Right kidney (tissue), 1 donor: ENCODE results near the gene CTDSP1.
A peak's percentile ranks its signal among the peaks of the same experiment; 100 is the strongest.

Experiments
- DNase-seq: peaks from one replicate; pipeline ENCODE4 v3.0.0-alpha.2; 2016

Gene CTDSP1

GRCh38 chr2:218381916-218382366, 17.7 kb upstream of the CTDSP1 start, which contains the start of gene SLC11A1:
TSS of gene SLC11A1 (plus strand) at chr2:218382273. CDS start at chr2:218382369, 96 bp downstream.
- no peak for DNase-seq

DNA sequence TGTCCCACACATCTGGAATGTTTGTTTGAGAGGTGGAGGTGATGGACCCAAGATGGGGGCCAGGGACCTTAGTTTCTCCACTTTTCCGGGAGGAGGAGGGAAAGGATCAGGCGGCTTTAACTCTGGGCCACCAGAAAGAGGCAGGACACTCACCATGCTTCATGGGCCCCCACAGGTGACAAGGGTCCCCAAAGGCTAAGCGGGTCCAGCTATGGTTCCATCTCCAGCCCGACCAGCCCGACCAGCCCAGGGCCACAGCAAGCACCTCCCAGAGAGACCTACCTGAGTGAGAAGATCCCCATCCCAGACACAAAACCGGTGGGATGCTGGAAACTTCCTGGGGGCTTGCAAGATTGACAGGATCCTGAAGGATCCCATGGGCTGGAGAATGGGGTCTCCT, 16.9 kb upstream of the CTDSP1 start:
- no peak for DNase-seq

DNA sequence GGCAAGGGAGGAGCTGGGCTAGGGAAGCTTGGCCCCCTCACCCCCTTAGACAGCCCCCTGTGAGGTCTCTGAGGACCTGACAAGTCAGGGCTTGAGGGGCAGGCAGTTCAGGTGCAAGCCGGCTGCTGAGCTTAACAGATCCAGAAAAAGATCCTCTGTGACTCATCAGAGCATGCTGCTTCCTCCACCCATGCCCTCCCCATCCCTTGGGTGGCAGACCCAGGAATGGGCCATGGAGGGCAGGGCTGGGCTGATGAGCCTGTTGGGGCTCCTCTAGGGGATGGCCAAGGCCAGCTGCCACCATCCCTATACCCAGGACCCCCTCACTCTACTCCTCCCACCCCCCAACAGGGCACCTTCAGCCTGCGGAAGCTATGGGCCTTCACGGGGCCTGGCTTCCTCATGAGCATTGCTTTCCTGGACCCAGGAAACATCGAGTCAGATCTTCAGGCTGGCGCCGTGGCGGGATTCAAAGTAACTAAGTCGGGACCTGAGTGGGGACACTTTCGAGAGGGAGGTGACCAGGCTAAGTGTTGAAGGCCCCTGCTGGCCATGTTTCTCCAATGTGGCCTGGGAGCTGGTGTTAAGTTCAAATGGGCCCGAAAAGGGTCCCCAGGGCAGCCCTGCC, 15.7 kb upstream of the CTDSP1 start:
- DNase-seq: no peak

DNA sequence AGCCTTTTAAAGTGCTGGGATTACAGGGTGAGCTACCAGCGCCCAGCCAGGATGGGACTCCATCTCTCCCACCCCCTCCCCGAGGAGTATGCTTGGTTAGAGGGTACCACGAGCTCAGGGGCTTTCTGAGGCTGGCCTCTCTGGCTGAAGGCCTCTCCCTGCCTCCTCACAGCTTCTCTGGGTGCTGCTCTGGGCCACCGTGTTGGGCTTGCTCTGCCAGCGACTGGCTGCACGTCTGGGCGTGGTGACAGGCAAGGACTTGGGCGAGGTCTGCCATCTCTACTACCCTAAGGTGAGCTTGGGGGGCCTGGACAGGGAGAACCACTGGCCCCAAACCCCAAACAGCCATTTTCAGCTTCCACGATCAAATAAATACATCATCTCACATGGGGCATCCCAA, 14.7 kb upstream of the CTDSP1 start:
- DNase-seq: no peak

DNA sequence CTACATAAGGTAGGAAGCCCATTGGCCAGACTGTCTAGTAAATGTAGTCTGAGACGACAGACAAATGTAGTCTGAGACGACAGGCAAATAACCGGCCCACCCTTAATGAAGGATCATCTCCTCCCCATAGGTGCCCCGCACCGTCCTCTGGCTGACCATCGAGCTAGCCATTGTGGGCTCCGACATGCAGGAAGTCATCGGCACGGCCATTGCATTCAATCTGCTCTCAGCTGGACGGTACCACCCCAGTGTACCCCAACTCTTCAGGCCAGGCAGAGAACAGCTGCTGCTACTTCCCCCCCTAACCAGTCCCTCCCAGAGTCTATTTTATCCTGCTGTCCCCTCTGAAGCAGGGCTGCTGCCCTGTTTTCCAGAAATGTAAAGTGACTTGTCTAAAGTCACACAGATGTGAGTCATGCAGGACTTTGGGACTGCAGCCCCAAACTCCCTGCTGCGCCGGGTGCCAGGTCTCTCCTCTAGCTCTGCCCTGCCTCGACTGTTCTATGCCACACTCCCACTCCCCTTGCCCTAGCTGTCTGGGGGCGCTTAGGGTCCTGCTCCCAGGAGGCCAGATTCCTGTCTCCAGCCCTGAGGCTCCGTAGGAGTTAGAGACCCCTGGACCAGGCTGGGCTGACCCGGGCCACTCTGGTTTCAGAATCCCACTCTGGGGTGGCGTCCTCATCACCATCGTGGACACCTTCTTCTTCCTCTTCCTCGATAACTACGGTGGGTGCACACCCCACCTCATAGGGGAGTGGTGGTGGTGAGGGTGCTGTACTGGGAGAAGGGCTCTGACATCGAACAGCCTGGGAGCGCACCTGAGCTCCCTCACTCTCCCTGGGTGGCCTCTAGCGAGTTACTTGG, 12.9 kb upstream of the CTDSP1 start:
- no peak for DNase-seq

DNA sequence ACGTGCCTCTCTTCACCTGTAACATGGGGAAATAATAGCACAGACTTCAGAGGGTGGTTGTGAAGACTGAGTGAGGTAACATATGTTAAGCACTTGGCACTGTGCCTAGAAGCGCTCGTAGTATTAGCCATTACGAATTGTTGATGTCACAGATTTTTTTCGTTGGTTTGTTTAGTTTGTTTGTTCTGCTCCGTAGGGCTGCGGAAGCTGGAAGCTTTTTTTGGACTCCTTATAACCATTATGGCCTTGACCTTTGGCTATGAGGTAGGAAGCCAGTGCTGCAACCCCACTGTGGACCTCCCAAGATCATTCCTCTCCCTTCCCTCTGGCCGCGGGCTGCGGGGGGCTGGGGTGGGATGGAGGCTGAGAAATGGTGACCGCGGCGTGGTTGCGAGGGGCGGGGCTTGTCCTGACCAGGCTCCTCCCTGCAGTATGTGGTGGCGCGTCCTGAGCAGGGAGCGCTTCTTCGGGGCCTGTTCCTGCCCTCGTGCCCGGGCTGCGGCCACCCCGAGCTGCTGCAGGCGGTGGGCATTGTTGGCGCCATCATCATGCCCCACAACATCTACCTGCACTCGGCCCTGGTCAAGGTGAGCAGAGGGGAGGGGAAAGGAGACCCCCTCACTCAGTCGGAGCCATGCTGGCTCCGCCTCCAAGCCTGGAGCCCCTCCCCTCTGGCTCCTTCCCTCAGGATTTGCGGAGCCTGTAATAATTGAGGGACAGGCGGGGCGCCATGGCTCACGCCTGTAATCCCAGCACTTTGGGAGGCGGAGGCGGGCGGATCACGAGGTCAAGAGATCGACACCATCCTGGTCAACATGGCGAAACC, 12.1 kb upstream of the CTDSP1 start:
- peak; percentile 91 for DNase-seq

- DNase-seq: no peak
These were observed 10.1 kb upstream of the CTDSP1 start for GRCh38 chr2:218389333-218390150.

DNA sequence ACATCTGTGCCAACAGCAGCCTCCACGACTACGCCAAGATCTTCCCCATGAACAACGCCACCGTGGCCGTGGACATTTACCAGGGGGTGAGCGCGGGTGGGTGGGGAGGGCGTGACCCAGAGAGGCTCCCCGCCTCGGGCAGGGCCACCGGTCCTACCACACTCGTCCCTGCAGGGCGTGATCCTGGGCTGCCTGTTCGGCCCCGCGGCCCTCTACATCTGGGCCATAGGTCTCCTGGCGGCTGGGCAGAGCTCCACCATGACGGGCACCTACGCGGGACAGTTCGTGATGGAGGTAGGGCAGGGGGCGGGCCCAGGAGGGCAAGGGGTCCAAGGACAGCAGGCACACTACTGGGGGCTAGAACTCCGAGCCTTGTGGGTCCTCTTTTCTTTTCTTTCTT, 8.5 kb upstream of the CTDSP1 start:
- DNase-seq: no peak

DNA sequence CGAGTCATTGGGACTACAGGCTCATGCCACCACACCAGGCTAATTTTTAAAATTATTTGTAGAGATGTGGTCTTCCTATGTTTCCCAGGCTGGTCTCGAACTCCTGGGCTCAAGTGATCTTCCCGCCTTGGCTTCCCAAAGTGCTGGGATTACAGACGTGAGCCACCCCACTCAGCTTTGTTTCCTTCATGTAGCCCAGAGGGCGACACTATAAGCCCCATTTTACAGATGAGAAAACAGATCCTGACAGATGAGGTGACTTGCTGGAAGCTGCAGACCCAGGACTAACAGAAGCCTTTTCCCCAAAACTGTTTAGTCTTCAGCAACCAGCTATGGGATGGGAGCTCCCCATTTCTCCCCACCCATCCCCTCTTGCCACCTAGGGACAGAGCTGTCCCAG, 7.2 kb upstream of the CTDSP1 start:
- DNase-seq: no peak

GRCh38 chr2:218392891-218393462, 6.7 kb upstream of the CTDSP1 start:
- DNase-seq: no peak

- DNase-seq: no peak
These were observed 5.8 kb upstream of the CTDSP1 start for GRCh38 chr2:218393750-218394290.

- DNase-seq: no peak
These were observed 5.2 kb upstream of the CTDSP1 start for GRCh38 chr2:218394298-218395089.

- no peak for DNase-seq
These were observed 4.6 kb upstream of the CTDSP1 start for GRCh38 chr2:218395090-218395444.

DNA sequence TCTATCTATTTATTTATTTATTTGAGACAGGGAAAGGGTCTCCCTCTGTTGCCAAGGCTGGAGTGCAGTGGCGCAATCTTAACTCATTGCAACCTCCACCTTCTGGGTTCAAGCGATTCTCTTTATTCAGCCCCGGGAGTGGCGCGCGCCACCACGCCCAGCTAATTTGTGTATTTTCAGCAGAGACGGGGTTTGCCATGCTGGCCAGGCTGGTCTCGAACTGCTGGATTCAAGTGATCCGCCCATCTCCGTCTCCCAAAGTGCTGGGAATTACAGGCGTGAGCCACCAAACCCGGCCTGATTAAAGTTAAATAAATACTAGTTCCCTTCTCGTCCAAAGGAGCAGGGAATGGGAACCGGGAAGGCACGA, 4.2 kb upstream of the CTDSP1 start:
- peak; percentile 51 for DNase-seq

DNA sequence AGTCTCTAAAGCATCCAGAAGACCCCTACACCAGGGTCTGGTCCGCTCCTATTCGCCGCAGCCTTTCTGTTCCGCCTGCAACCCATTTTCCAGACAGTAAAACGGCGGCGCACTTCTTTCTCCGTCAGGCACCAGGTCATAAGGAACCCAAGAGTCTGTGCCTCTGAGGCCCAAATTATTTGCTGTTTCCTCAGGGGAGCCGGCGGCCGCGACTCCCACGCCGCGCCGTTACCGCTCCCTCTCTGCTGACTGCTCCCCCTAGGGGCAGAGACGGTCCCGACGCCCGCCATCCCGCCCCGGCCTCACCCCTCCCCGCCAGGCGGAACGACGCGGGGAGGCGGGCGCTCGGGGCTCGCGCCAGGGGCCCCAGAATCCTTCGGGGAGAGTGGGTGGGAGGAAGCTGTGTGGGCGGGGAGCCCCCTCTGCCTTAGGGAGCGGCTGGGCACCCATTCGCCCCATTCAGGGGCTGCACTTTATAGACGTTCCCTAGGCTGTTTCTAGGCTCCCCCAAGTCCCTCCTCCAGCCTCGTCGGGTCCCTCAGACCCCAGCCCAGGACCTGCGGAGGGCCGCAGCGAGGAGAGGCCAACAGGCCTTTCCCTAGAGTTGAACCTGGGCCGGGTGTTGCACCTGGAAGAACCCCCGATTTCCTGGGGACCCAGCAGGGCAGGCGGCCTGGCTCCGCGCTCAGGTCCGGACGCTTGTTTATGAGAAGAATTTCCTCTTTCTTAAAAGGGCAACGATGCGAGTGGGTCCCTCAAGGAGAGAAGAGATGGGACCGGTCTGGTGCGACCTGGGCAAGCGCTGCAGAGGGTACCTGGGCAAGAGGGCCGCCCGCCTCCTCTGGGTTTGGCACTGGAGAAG, 3.6 kb upstream of the CTDSP1 start:
- DNase-seq: peak; percentile 100

- peak; percentile 76 for DNase-seq
These were observed 2.8 kb upstream of the CTDSP1 start for GRCh38 chr2:218396688-218397462.

DNA sequence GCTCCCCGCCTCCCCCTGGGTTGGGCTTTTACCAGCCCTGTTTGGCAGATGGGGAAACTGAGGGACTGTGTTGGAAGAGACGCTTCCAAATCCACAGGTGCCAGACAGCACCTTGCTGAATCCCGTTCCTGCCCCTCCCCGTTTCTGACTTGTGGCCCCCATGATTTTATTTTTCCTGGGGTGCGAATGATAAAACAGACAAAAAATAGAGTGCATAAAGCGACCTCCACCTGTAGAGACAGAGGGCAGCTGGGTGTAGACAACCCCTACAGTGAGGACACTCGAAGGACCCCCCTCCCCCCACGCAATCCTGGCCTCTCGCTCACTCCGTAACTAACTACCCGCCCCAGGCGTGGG, 2.2 kb upstream of the CTDSP1 start:
- peak; percentile 63 for DNase-seq

- peak; percentile 80 for DNase-seq
These were observed 1.7 kb upstream of the CTDSP1 start for GRCh38 chr2:218397820-218398436.
